Activated B cell treated with CpG ODN at 0.5 μM for 24 hours (primary cell): Measurements from ENCODE around the gene ADARB1. TPM values are rescaled to one million over a fixed set of nuclear protein-coding genes. Genes with fewer than 3 reads are reported as not detected.
"Not testable (repeated sequence)": the region's sequence is repeated elsewhere in the genome, so short reads cannot be mapped to it uniquely, and the experiment has no call there.

ENCODE experiments used
- ATAC-seq: fragments of 200-7000 bp; cut with Tn5 transposase; one replicate; pipeline ENCODE4 v1.10.0; 2021; ENCODE audit warnings: low read depth, mild to moderate bottlenecking, moderate library complexity
- CTCF ChIA-PET: fragments of 350-600 bp; sonication (Branson Sonifier 250); formaldehyde crosslinking; loops from one replicate; lab custom pipeline; 2021; ENCODE audit warnings: antibody characterized with exemption; lab: Charles Lee
- POLR2A ChIA-PET: fragments of 350-600 bp; sonication (Branson Sonifier 250); formaldehyde crosslinking; loops from one replicate; lab custom pipeline; 2021; ENCODE audit warnings: antibody characterized with exemption; lab: Charles Lee
- DNase-seq: peaks from one replicate; pipeline ENCODE4 v3.0.0; 2022
- H3K27ac Mint-ChIP-seq: one replicate; pipeline ENCODE4 v1.8.0; 2020; ENCODE audit warnings: mixed read lengths
- H3K27me3 Mint-ChIP-seq: one replicate; pipeline ENCODE4 v1.8.0; 2021; ENCODE audit warnings: mixed read lengths
- H3K36me3 Mint-ChIP-seq: one replicate; pipeline ENCODE4 v1.8.0; 2021; ENCODE audit warnings: low read depth, mixed read lengths
- H3K4me1 Mint-ChIP-seq: one replicate; pipeline ENCODE4 v1.8.0; 2021; ENCODE audit warnings: mixed read lengths
- H3K4me3 Mint-ChIP-seq: one replicate; pipeline ENCODE4 v1.8.0; 2020; ENCODE audit warnings: mild to moderate bottlenecking, mixed read lengths
- H3K9me3 Mint-ChIP-seq: one replicate; pipeline ENCODE4 v1.8.0; 2020; ENCODE audit warnings: mixed read lengths
- intact Hi-C: fragments of 100-400 bp; cut with micrococcal nuclease; formaldehyde crosslinking; loops from one replicate; pipeline ENCODE4 v1.15.1; 2024
- total RNA-seq: library from RNA; stranded (reverse); gene quantifications from 2 replicates; pipeline ENCODE4 v1.2.3, GENCODE V29; 2022
- TF ChIP-seq, protein P1 (sequence below): fragments of 200-600 bp; IDR thresholded peaks from one replicate; pipeline ENCODE4 v1.8.0; 2022; ENCODE audit warnings: antibody characterized with exemption, mild to moderate bottlenecking

The ADARB1 gene
- total RNA-seq, 1 donor from 2014 or later, result 22.6 TPM

DNA sequence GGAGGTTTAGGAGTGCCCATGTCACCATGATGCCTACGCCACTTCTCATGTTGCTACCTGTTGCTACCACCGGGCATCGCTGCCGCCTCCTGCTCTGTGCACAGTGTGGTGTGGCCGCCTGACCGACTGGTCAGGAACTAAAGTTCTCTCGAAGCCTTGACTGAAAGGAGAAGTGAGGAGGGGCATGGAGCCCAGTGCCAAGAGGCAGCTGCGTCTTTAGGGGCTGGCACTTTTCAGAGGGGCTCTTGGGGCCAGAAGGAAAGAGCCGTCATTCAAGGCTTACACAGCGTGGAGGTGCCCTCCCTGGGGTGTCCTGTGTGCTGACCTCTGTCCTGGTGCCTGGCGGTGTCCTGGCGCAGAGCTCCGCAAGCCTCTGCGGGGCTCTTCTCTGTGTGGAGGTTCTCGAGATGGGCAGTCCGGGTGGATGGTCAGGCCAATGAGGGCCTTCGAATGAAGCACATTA is 57.2 kb downstream of the ADARB1 start:
- H3K9me3 Mint-ChIP-seq, result no peaks in the 10 kb centered on the region
- DNase-seq (no peak), ATAC-seq (no peak)
- no peaks in the 10 kb centered on the region for H3K27me3 Mint-ChIP-seq
- POLR2A ChIA-PET, result no interaction called here
- H3K4me1 Mint-ChIP-seq, result peaks cover 52% of the 10 kb centered on the region
- peaks cover 28% of the 10 kb centered on the region for H3K36me3 Mint-ChIP-seq
- H3K27ac Mint-ChIP-seq, result no peak overlapping the region
- CTCF ChIA-PET, result interaction anchor here (7.8 to 9.8 kb wide), 2 partner anchors 29 to 183 kb away, joined by 212 to 224 read pairs; no protein-coding TSS in a partner anchor
- TF ChIP-seq, protein P1, sequence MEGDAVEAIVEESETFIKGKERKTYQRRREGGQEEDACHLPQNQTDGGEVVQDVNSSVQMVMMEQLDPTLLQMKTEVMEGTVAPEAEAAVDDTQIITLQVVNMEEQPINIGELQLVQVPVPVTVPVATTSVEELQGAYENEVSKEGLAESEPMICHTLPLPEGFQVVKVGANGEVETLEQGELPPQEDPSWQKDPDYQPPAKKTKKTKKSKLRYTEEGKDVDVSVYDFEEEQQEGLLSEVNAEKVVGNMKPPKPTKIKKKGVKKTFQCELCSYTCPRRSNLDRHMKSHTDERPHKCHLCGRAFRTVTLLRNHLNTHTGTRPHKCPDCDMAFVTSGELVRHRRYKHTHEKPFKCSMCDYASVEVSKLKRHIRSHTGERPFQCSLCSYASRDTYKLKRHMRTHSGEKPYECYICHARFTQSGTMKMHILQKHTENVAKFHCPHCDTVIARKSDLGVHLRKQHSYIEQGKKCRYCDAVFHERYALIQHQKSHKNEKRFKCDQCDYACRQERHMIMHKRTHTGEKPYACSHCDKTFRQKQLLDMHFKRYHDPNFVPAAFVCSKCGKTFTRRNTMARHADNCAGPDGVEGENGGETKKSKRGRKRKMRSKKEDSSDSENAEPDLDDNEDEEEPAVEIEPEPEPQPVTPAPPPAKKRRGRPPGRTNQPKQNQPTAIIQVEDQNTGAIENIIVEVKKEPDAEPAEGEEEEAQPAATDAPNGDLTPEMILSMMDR, result no peak
- intact Hi-C loops, result loop anchor here (2.0 kb wide), 1 partner anchor 621 kb away; no protein-coding TSS in a partner anchor
- H3K4me3 Mint-ChIP-seq, result no peak overlapping the region

DNA sequence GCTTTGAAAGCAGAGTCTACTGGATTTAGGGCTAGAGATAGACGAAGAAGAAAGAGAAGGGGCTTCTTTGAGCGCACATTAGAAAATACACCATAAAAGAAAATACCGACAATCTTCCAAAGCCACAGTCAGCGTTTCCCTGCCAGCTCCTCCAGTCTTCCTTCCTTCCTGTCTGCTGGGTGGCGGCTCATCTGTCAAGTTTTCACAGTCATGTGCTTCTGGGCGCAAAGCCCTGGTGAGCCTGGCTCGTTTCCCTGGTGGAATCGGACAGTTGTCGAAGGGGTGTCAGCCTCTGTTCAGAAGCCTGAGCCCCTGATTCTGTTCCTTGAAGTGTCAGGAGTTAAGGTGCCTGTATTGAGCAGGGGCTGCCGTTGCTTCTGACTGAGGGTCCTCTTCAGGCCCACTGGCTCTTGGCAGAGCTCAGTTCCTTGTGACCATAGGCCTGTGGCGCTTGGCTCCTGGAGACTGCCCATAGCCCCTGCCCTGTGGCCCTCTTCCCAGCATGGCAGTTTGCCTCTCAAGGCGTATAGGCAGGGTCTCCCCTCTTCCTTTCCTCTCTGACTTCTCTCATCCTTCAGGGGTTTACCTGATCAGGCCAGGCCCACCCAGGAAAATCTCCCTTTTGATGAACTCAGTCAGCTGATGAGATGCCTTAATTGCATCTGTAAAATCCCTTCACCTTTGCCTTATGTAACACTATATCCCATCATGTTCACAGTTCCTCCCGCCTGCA is 58.6 kb downstream of the ADARB1 start:
- Mint-ChIP-seq H3K9me3 (no peaks in the 10 kb centered on the region), H3K4me3 (no peak overlapping the region), H3K36me3 (peaks cover 26% of the 10 kb centered on the region), H3K27me3 (no peaks in the 10 kb centered on the region), H3K27ac (no peak overlapping the region), H3K4me1 (peaks cover 46% of the 10 kb centered on the region)
- intact Hi-C loops, result no loop called here
- ChIA-PET POLR2A (no interaction called here), CTCF (interaction anchor here (9.8 kb wide), 1 partner anchor 185 kb away, joined by 224 read pairs; no protein-coding TSS in a partner anchor)
- DNase-seq (no peak), ATAC-seq (no peak)
- TF ChIP-seq, protein P1, result no peak

DNA sequence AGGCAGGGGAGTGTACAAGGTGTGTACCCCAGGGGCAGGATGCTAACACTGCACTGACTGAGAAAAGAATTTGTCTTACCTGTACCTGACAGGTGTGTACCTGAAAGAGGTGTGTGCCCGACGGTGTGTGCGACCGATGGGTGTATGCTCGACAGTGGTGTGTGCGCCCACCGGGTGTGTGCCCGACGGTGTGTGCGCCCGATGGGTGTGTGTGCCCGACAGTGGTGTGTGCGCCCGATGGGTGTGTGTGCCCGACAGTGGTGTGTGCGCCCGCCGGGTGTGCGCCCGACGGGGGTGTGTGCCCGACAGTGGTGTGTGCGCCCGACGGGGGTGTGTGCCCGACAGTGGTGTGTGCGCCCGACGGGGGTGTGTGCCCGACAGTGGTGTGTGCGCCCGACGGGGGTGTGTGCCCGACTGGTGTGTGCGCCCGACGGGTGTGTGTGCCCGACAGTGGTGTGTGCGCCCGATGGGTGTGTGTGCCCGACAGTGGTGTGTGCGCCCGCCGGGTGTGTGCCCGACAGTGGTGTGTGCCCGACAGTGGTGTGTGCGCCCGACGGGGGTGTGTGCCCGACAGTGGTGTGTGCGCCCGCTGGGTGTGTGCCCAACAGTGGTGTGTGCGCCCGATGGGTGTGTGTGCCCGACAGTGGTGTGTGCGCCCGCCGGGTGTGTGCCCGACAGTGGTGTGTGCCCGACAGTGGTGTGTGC is 59.3 kb downstream of the ADARB1 start:
- H3K27ac Mint-ChIP-seq, ATAC-seq, POLR2A ChIA-PET, H3K9me3 Mint-ChIP-seq, H3K27me3 Mint-ChIP-seq, intact Hi-C loops, DNase-seq, H3K4me3 Mint-ChIP-seq: not testable (repeated sequence)
- CTCF ChIA-PET, result interaction anchor here (9.8 kb wide), 1 partner anchor 185 kb away, joined by 224 read pairs; no protein-coding TSS in a partner anchor
- Mint-ChIP-seq H3K4me1 (peaks cover 41% of the 10 kb centered on the region), H3K36me3 (peaks cover 26% of the 10 kb centered on the region)

DNA sequence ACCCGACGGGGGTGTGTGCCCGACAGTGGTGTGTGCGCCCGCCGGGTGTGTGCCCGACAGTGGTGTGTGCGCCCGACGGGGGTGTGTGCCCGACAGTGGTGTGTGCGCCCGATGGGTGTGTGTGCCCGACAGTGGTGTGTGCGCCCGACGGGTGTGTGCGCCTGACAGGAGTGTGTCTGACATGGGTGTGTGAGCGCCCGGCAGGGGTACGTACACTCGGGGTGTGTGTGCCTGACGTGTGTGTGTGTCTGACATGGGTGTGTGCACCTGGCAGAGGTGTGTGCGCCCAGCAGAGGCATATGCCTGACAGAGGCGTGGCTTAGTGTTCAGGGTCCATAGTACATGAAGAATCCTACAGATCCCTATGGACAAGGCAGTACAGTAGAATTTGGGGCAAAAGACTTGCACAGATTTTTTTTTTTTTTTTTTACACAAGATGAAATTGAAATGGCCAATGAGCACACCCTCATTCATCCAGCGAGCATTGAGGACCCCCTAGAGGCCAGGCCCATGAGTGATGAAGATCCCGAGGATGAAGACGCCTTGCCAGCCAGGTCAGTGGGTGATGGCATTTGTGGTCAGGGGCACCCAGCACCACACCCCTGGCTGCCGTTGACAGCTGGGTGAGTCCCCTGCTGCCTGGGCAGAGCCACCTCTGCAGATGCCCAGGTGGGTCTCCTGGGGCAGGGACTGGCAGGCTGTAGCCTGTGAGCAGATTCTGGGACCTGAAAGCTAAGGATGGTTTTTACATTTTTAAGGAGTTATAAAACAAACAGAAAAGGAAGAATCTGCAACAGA is 60.1 kb downstream of the ADARB1 start:
- Mint-ChIP-seq H3K36me3 (peaks cover 25% of the 10 kb centered on the region), H3K27ac (no peak overlapping the region), H3K27me3 (no peaks in the 10 kb centered on the region), H3K4me3 (no peak overlapping the region), H3K4me1 (peaks cover 35% of the 10 kb centered on the region), H3K9me3 (no peaks in the 10 kb centered on the region)
- DNase-seq, result no peak
- intact Hi-C loops, result no loop called here
- ChIA-PET CTCF (interaction anchor here (4.4 kb wide), 1 partner anchor 172 kb away, joined by 23 read pairs; no protein-coding TSS in a partner anchor), POLR2A (no interaction called here)
- TF ChIP-seq, protein P1, result no peak
- ATAC-seq, result no peak

DNA sequence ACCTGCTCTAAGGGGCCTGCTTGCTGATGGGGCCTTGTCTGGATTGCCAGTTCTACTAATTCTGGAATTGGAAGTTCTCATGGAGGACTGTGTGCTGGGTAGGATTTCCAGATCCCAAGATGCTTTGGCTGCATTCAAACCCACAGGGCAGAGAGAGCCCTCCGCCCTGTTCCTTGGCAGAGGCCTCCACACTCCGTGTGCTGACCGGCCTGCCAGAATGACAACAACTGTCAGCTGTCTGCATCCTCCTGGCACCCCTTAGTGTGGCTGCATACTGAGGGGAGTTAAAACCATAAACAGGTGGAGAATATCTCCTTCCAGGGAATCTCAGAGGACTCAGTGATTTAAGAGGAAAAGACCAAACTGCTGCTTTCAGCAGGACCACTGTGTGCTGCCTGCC is 60.7 kb downstream of the ADARB1 start:
- Mint-ChIP-seq H3K9me3 (no peaks in the 10 kb centered on the region), H3K36me3 (peaks cover 23% of the 10 kb centered on the region), H3K27ac (no peak overlapping the region), H3K27me3 (no peaks in the 10 kb centered on the region), H3K4me3 (no peak overlapping the region), H3K4me1 (peaks cover 31% of the 10 kb centered on the region)
- DNase-seq (no peak), ATAC-seq (no peak)
- ChIA-PET POLR2A (no interaction called here), CTCF (interaction anchor here (4.4 to 7.4 kb wide), 2 partner anchors 172 to 187 kb away, joined by 23 to 218 read pairs; no protein-coding TSS in a partner anchor)
- TF ChIP-seq, protein P1, result no peak
- intact Hi-C loops, result no loop called here
